HepG2 (cell line): ENCODE measurements around the gene DDN. TPM values are rescaled to one million over a fixed set of nuclear protein-coding genes. Genes with fewer than 3 reads are reported as not detected.

ENCODE experiments used
- ATAC-seq: fragments of 200-7000 bp; cut with Tn5 transposase; 3 replicates; pipeline ENCODE4 v1.9.1; 2020; ENCODE audit warnings: mild to moderate bottlenecking, moderate library complexity
- BruUV-seq: library from RNA; stranded (reverse); fragments of 400-500 nt; replicated peaks from 2 replicates; lab custom pipeline; 2021; lab: Mats Ljungman, UMichigan
- CTCF ChIA-PET: fragments of 300-600 bp; formaldehyde crosslinking; extraction: SDS; loops from one replicate; lab custom pipeline; 2021; ENCODE audit warnings: low total read pairs, inconsistent platforms, low intra/inter-chr PET ratio; lab: Yijun Ruan, JAX
- POLR2A ChIA-PET: fragments of 350-600 bp; sonication (Branson Sonifier 250); formaldehyde crosslinking; loops from one replicate; lab custom pipeline; 2020; ENCODE audit warnings: antibody characterized with exemption, inconsistent platforms; lab: Yijun Ruan, JAX
- DNase-seq: peaks from one replicate; pipeline ENCODE4 v3.0.0-alpha.2; 2015; ENCODE audit warnings: low spot score
- FAIRE-seq: peaks from 3 replicates; lab custom pipeline; 2011; peaks lifted over from hg19 to GRCh38; lab: Jason Lieb, UNC
- H2AFZ ChIP-seq: one replicate; pipeline ENCODE4 v1.6.1; 2011; ENCODE audit warnings: low read length, inconsistent platforms
- H3K27ac ChIP-seq: fragments of 300-600 bp; 3 replicates; pipeline ENCODE4 v1.8.0; 2011; ENCODE audit warnings: mixed run types, mild to moderate bottlenecking, mixed read lengths, low read length, inconsistent platforms; ENCODE audit not compliant: insufficient read depth; ENCODE audit errors: extremely low read length
- H3K27me3 ChIP-seq, 2 experiments: fragments of 200-600 bp in 1 of 2; 2 replicates in 1 of 2; 3 replicates in 1 of 2; pipeline versions ENCODE4 v1.6.0 to v1.8.0; 2011; ENCODE audit warnings: low read length in 2 of 2, mild to moderate bottlenecking in 2 of 2, moderate library complexity in 2 of 2, inconsistent platforms in 1 of 2; ENCODE audit not compliant: insufficient read depth in 2 of 2, control insufficient read depth in 1 of 2
- H3K36me3 ChIP-seq, 2 experiments: fragments of 200-600 bp in 1 of 2; replicated peaks in 1 of 2; 2 replicates in 1 of 2; 3 replicates in 1 of 2; pipeline versions ENCODE4 v1.5.1 to v1.8.0; 2011; ENCODE audit warnings: low read length in 2 of 2, inconsistent platforms in 1 of 2; ENCODE audit not compliant: insufficient read depth in 2 of 2, control insufficient read depth in 1 of 2
- H3K4me1 ChIP-seq: 2 replicates; pipeline ENCODE4 v1.5.1; 2012; ENCODE audit warnings: low read length, inconsistent platforms; ENCODE audit not compliant: insufficient read depth
- H3K4me2 ChIP-seq: 2 replicates; pipeline ENCODE4 v1.6.0; 2011; ENCODE audit warnings: low read depth, low read length, inconsistent platforms
- H3K4me3 ChIP-seq, 3 experiments: fragments of 200-600 bp in 1 of 3; sonication (generic), shearing (Covaris generic) in 1 of 3; replicated peaks in 1 of 3; 2 replicates each; pipeline ENCODE4 v1.5.1; 2011 to 2016; ENCODE audit warnings: low read length in 3 of 3, inconsistent platforms in 2 of 3, low read depth in 2 of 3, mild to moderate bottlenecking in 2 of 3, control low read depth in 1 of 3, mixed read lengths in 1 of 3; ENCODE audit not compliant: insufficient read depth in 1 of 3
- H3K79me2 ChIP-seq: one replicate; pipeline ENCODE4 v1.6.1; 2011; ENCODE audit warnings: low read length, inconsistent platforms; ENCODE audit not compliant: insufficient read depth
- H3K9ac ChIP-seq: 2 replicates; pipeline ENCODE4 v1.6.0; 2011; ENCODE audit warnings: mild to moderate bottlenecking, low read depth, low read length, inconsistent platforms; ENCODE audit not compliant: insufficient read depth
- H3K9me3 ChIP-seq: 2 replicates; pipeline ENCODE4 v1.5.1; 2012; ENCODE audit warnings: mild to moderate bottlenecking, low read length
- H4K20me1 ChIP-seq: 2 replicates; pipeline ENCODE4 v1.6.0; 2011; ENCODE audit warnings: inconsistent platforms, mild to moderate bottlenecking, low read length, moderate library complexity; ENCODE audit not compliant: insufficient read depth
- AGO2 ChIP-seq: fragments of 200-400 bp; formaldehyde crosslinking; optimal IDR thresholded peaks from 2 replicates; pipeline ENCODE3; 2017; ENCODE audit warnings: mild to moderate bottlenecking, low read depth, low read length, moderate library complexity
- IRF9 ChIP-seq: sonication (generic); formaldehyde crosslinking; IDR thresholded peaks from 2 replicates; pipeline ENCODE4 v1.8.0; 2022; ENCODE audit warnings: missing genetic modification reagents, mild to moderate bottlenecking, borderline replicate concordance
- ZIK1 ChIP-seq: sonication (generic); formaldehyde crosslinking; IDR thresholded peaks from 2 replicates; pipeline ENCODE4 v1.5.0; 2020; ENCODE audit warnings: mild to moderate bottlenecking, low read depth, missing genetic modification reagents, borderline replicate concordance
- ZNF513 ChIP-seq: sonication (generic); formaldehyde crosslinking; conservative IDR thresholded peaks from 2 replicates; pipeline ENCODE4 v1.5.0; 2020; ENCODE audit warnings: missing genetic modification reagents
- ZNF660 ChIP-seq: sonication (generic); formaldehyde crosslinking; IDR thresholded peaks from 2 replicates; pipeline ENCODE4 v1.5.1; 2020; ENCODE audit warnings: mild to moderate bottlenecking, low read depth, missing genetic modification reagents, borderline replicate concordance
- ZNF704 ChIP-seq: sonication (generic); formaldehyde crosslinking; IDR thresholded peaks from 2 replicates; pipeline ENCODE4 v1.8.1; 2023; ENCODE audit warnings: mild to moderate bottlenecking, inconsistent platforms, moderate library complexity, missing genetic modification reagents, borderline replicate concordance
- WGBS: methylation state at CpG from one replicate; pipeline ENCODE4 v1.1.6; 2017; ENCODE audit warnings: low lambda C conversion rate; 5-methylcytosine and 5-hydroxymethylcytosine counted together
- in situ Hi-C: cut with HindIII; loops from 2 replicates; pipeline ENCODE4 v1.10.0; 2017; ENCODE audit warnings: low pct_unique_long_range_greater_than_20kb; ENCODE audit not compliant: extremely low pct_ligation_motif_present
- intact Hi-C: fragments of 100-400 bp; cut with micrococcal nuclease; formaldehyde crosslinking; loops from one replicate; pipeline ENCODE4 v1.10.0; 2022; ENCODE audit not compliant: unreplicated experiment
- polyA plus RNA-seq, 8 experiments: library from polyadenylated mRNA; depleted of rRNA in 3 of 8; stranded (reverse) in 7 of 8; unstranded in 1 of 8; fragments of >200 nt; fragmentation: Illumina TruSeq in 4 of 8; extraction: Trizol in 4 of 8; gene quantifications; 2 replicates each; pipeline versions ENCODE4 v1.2.1 to v1.2.3, GENCODE V29; 2011 to 2016; ENCODE audit warnings: low read depth in 4 of 8, missing spikeins in 1 of 8, mixed read lengths in 1 of 8; ENCODE audit not compliant: insufficient read depth in 1 of 8
- total RNA-seq, 5 experiments: library from RNA; depleted of rRNA; stranded (reverse); fragments of >200 nt; fragmentation: Illumina TruSeq; extraction: Trizol; gene quantifications; 2 replicates each; pipeline ENCODE4 v1.2.3, GENCODE V29; 2016; ENCODE audit warnings: low read depth in 1 of 5

Gene DDN
- total and polyA plus RNA-seq, 2 of the 13 experiments (the other 11 are each of a cell fraction or from before 2014, with no cell fraction given) = 0.24 to 0.53 TPM

- POLR2A ChIA-PET = interaction anchor here (1.1 kb wide), 1 partner anchor 26 kb away, joined by 3 read pairs; no protein-coding TSS in a partner anchor
Measured at GRCh38 chr12:49022558-49023178, 23.5 kb upstream of the DDN start.

GRCh38 chr12:49021292-49021915, 22.2 kb upstream of the DDN start:
- DNase-seq (no peak), ATAC-seq (no peak), FAIRE-seq (no peak)
- no peaks in the 10 kb centered on the region for H4K20me1 ChIP-seq
- H3K9me3 ChIP-seq = no peaks in the 10 kb centered on the region
- H3K27ac ChIP-seq = no peak overlapping the region
- in situ Hi-C loops = no loop called here
- WGBS = 97% methylated on average over 6 of the region's 11 CpGs
- CTCF ChIA-PET = no interaction called here
- POLR2A ChIA-PET = interaction anchor here (1.1 kb wide), 1 partner anchor 25 kb away, joined by 3 read pairs; no protein-coding TSS in a partner anchor
- TF ChIP-seq IRF9 (CRISPR knock-in tag) (no peak), ZNF660 (no peak), ZIK1 (CRISPR knock-in tag) (no peak), AGO2 (peak; percentile 57), ZNF513 (CRISPR knock-in tag) (no peak)
- TF ChIP-seq, all 625 proteins: peak for 1
- H3K79me2 ChIP-seq = peaks cover 6% of the 10 kb centered on the region
- no peak overlapping the region for H3K4me2 ChIP-seq
- no TSS peak for BruUV-seq
- intact Hi-C loops = no loop called here
- peaks cover 21 to 41% of the 10 kb centered on the region in 2 experiments for H3K36me3 ChIP-seq
- peaks cover 20% of the 10 kb centered on the region for H3K4me1 ChIP-seq
- H3K9ac ChIP-seq = no peak overlapping the region
- H2AFZ ChIP-seq = no peak overlapping the region
- no peaks in the 10 kb centered on the region for H3K27me3 ChIP-seq
- H3K4me3 ChIP-seq = no peak overlapping the region

More at GRCh38 chr12:49022558-49023178, 23.5 kb upstream of the DDN start:
- H3K36me3 ChIP-seq = peaks cover 26 to 50% of the 10 kb centered on the region in 2 experiments
- TF ChIP-seq AGO2 (peak; percentile 32), ZNF704 (CRISPR knock-in tag) (no peak)
- TF ChIP-seq, all 625 proteins: peak for 1
- Histone ChIP-seq H3K4me3 (no peak overlapping the region), H3K27me3 (no peaks in the 10 kb centered on the region), H3K9ac (no peak overlapping the region), H4K20me1 (no peaks in the 10 kb centered on the region), H2AFZ (no peak overlapping the region), H3K27ac (no peak overlapping the region), H3K4me2 (no peak overlapping the region), H3K9me3 (no peaks in the 10 kb centered on the region), H3K4me1 (peaks cover 10% of the 10 kb centered on the region), H3K79me2 (peaks cover 5% of the 10 kb centered on the region)
- BruUV-seq = no TSS peak
- ATAC-seq (no peak), DNase-seq (no peak), FAIRE-seq (no peak)
- in situ Hi-C loops = no loop called here
- CTCF ChIA-PET = no interaction called here
- 96% methylated on average over 15 of the region's 15 CpGs for WGBS
- intact Hi-C loops = no loop called here
